Endodermal cell (in vitro differentiated cells): ENCODE data around the gene KCTD7. TPM values are rescaled to one million over a fixed set of nuclear protein-coding genes. Genes with fewer than 3 reads are reported as not detected.

Source experiments
- total RNA-seq, 2 donors: library from RNA; stranded (reverse); fragmentation: NEBNext Ultra II Directional in 1 of 2; extraction: Animal tissue kit (Norgen Biotek cat#: 25700) in 1 of 2; gene quantifications; 2 replicates in 1 of 2; 3 replicates in 1 of 2; pipeline ENCODE4 v1.2.1, GENCODE V29; 2021

The KCTD7 gene
- total RNA-seq, 2 donors from 2014 or later: 13.1 to 15.6 TPM

Other genes with a start within 250 kb of the KCTD7 start
- 10 to 100 TPM; 22.7 to 26.7 TPM for gene RABGEF1, start 111.9 kb downstream of the KCTD7 start, total RNA-seq